ENCODE data around the gene CFAP210. TPM values are rescaled to one million over a fixed set of nuclear protein-coding genes. Genes with fewer than 3 reads are reported as not detected.
"Not testable (repeated sequence)": the region's sequence is repeated elsewhere in the genome, so short reads cannot be mapped to it uniquely, and the experiment has no call there.

CFAP210 gene

DNA sequence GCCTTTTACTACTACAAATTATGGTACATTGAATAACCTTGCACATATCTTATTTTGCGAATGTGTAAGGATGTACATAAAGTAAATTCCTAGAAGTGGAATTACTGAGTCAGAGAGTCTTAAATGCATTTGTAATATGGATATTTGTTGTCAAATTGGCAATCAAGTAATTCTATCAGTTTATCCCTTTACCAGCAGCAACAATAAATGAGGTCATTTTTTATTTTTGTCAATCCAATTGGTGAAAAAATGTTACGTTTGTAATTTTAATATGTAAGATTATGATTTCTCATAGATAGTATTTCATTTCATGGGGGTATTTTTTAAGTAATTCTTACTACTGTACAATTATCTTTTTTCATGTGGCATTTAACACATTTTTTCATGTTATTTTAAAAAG is 95.2 kb downstream of the CFAP210 start:
- Histone ChIP-seq H3K27me3 (ENCODE audit: control insufficient read depth in 1 of 2, insufficient read depth in 1 of 2, low read length in 2 of 2) (no peaks in the 10 kb centered on the region), H3K23ac (ENCODE audit: low read length in 2 of 2) (no peak overlapping the region), H2AFZ (ENCODE audit: low read depth, low read length) (no peak overlapping the region), H2BK120ac (ENCODE audit: low read depth, low read length) (no peak overlapping the region), H2BK12ac (ENCODE audit: low read length in 2 of 2) (no peak overlapping the region), H3K4me3 (ENCODE audit: insufficient read depth in 1 of 2, low read depth in 1 of 2, low read length in 2 of 2) (no peak overlapping the region), H3K27ac (ENCODE audit: low read length, poor library complexity, severe bottlenecking) (no peak overlapping the region), H2BK5ac (ENCODE audit: low read depth, low read length, poor library complexity, severe bottlenecking) (no peak overlapping the region), H3K9me3 (ENCODE audit: control insufficient read depth, low read length) (no peaks in the 10 kb centered on the region), H3K4me1 (ENCODE audit: control insufficient read depth, insufficient read depth, low read depth, low read length) (no peaks in the 10 kb centered on the region), H2BK15ac (ENCODE audit: low read depth, poor library complexity, severe bottlenecking) (no peak overlapping the region), H3K79me1 (replicated peaks; ENCODE audit: low read length, poor library complexity, severe bottlenecking) (peaks cover 5% of the 10 kb centered on the region), H4K8ac (ENCODE audit: low read length) (no peak overlapping the region), H3K36me3 (ENCODE audit: control insufficient read depth in 1 of 2, insufficient read depth in 2 of 2, low read depth in 1 of 2, low read length in 2 of 2) (peaks cover 0 to 11% of the 10 kb centered on the region in 2 experiments), H3K14ac (ENCODE audit: low read length in 2 of 2) (no peak overlapping the region), H4K91ac (ENCODE audit: low read length) (no peak overlapping the region), H2AK5ac (ENCODE audit: low read length, severe bottlenecking) (no peak overlapping the region), H3K4ac (ENCODE audit: low read depth in 1 of 2, low read length in 2 of 2) (no peak overlapping the region), H3K18ac (ENCODE audit: low read depth in 1 of 2, low read length in 2 of 2) (no peak overlapping the region), H3K4me2 (ENCODE audit: low read length, poor library complexity, severe bottlenecking) (no peak overlapping the region), H3K9ac (ENCODE audit: low read length) (no peak overlapping the region)
- no peak for DNase-seq
- no CpG with 5 or more reads among the region's 2 CpGs for WGBS

GRCh38 chr2:169596546-169596945 is 97.7 kb downstream of the CFAP210 start:
- not testable (repeated sequence) for H3K27ac ChIP-seq (ENCODE audit: low read length, poor library complexity, severe bottlenecking); H2AFZ ChIP-seq (ENCODE audit: low read depth, low read length); H3K27me3 ChIP-seq (ENCODE audit: control insufficient read depth in 1 of 2, insufficient read depth in 1 of 2, low read length in 2 of 2); H3K4me1 ChIP-seq (ENCODE audit: control insufficient read depth, insufficient read depth, low read depth, low read length); H2BK12ac ChIP-seq (ENCODE audit: low read length in 2 of 2); H3K9me3 ChIP-seq (ENCODE audit: control insufficient read depth, low read length); H2BK120ac ChIP-seq (ENCODE audit: low read depth, low read length); H3K18ac ChIP-seq (ENCODE audit: low read depth in 1 of 2, low read length in 2 of 2); H3K4ac ChIP-seq (ENCODE audit: low read depth in 1 of 2, low read length in 2 of 2); H3K23ac ChIP-seq (ENCODE audit: low read length in 2 of 2); H3K36me3 ChIP-seq (ENCODE audit: control insufficient read depth in 1 of 2, insufficient read depth in 2 of 2, low read depth in 1 of 2, low read length in 2 of 2); H2AK5ac ChIP-seq (ENCODE audit: low read length, severe bottlenecking); H3K79me1 ChIP-seq (replicated peaks; ENCODE audit: low read length, poor library complexity, severe bottlenecking); H3K4me3 ChIP-seq (ENCODE audit: insufficient read depth in 1 of 2, low read depth in 1 of 2, low read length in 2 of 2); DNase-seq; H3K4me2 ChIP-seq (ENCODE audit: low read length, poor library complexity, severe bottlenecking); H3K9ac ChIP-seq (ENCODE audit: low read length); H4K8ac ChIP-seq (ENCODE audit: low read length); H4K91ac ChIP-seq (ENCODE audit: low read length); H2BK5ac ChIP-seq (ENCODE audit: low read depth, low read length, poor library complexity, severe bottlenecking); H3K14ac ChIP-seq (ENCODE audit: low read length in 2 of 2); H2BK15ac ChIP-seq (ENCODE audit: low read depth, poor library complexity, severe bottlenecking)
- WGBS, result 87% methylated on average over 5 of the region's 7 CpGs

Small RNAs within 50 kb of the gene (small RNA-seq; reads per million reads assigned to genes)
- gene RF00432 (ENCODE audit: low read depth), result not detected
